Measurements from ENCODE around the gene FBXO47.

Gene FBXO47

GRCh38 chr17:38919316-38920078 is 47.7 kb downstream of the FBXO47 start:
- TF ChIP-seq, protein P1, sequence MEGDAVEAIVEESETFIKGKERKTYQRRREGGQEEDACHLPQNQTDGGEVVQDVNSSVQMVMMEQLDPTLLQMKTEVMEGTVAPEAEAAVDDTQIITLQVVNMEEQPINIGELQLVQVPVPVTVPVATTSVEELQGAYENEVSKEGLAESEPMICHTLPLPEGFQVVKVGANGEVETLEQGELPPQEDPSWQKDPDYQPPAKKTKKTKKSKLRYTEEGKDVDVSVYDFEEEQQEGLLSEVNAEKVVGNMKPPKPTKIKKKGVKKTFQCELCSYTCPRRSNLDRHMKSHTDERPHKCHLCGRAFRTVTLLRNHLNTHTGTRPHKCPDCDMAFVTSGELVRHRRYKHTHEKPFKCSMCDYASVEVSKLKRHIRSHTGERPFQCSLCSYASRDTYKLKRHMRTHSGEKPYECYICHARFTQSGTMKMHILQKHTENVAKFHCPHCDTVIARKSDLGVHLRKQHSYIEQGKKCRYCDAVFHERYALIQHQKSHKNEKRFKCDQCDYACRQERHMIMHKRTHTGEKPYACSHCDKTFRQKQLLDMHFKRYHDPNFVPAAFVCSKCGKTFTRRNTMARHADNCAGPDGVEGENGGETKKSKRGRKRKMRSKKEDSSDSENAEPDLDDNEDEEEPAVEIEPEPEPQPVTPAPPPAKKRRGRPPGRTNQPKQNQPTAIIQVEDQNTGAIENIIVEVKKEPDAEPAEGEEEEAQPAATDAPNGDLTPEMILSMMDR (IDR thresholded peaks at IDR 0.05; ENCODE audit: extremely low read depth, missing control alignments): no peak
- DNase-seq (ENCODE audit: low spot score): no peak

- TF ChIP-seq, protein P1 (IDR thresholded peaks at IDR 0.05; ENCODE audit: extremely low read depth, missing control alignments): no peak
- DNase-seq (ENCODE audit: low spot score): no peak
These were observed 48.3 kb downstream of the FBXO47 start for GRCh38 chr17:38918916-38919315.

DNA sequence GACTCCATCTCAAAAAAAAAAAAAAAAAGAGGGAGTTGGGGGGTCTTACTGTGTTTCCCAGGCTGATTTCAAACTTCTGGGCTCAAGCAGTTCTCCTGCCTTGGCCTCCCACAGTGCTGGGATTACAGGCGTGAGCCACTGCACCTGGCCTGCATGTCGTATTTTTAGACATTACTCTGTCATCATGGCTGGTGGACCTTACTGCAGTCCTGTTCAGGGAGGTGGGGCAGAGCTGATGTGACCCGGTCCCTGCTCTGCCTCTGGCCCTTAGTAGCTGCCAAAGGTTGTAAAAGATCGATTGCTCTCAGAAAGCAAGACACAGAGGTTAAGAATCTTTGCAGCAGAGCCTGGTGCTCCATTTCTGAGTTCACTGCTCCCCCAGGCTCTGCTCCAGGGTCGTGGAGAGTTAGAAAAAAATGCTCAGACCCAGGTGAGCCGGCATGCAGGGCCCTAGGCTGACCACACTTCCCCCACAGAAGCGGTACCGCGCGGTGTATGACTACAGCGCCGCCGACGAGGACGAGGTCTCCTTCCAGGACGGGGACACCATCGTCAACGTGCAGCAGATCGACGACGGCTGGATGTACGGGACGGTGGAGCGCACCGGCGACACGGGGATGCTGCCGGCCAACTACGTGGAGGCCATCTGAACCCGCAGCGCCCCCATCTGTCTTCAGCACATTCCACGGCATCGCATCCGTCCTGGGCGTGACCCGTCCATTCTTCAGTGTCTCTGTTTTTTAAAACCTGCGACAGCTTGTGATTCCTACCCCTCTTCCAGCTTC is 48.9 kb downstream of the FBXO47 start:
- TF ChIP-seq, protein P1 (IDR thresholded peaks at IDR 0.05; ENCODE audit: extremely low read depth, missing control alignments): no peak
- DNase-seq (ENCODE audit: low spot score): no peak

GRCh38 chr17:38917259-38917658 is 49.9 kb downstream of the FBXO47 start:
- TF ChIP-seq, protein P1 (IDR thresholded peaks at IDR 0.05; ENCODE audit: extremely low read depth, missing control alignments): no peak
- no peak for DNase-seq (ENCODE audit: low spot score)

DNA sequence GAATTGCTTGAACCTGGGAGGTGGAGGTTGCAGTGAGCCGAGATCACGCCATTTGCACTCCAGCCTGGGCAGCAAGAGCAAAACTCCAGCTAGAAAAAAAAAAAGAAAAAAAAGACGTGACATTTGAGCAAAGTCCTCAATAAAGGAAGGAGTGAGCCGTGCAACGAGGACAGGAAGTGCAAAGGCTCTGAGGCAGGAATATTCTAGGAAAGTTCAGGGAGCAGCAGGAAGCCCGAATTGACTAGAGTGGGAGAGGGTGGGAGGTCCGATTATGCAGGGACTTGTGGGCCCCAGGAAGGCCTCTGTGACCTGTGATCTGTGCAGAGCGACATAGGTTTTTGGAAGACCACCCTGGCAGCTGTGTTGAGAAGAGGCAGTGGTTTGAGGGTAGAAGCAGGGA is 50.4 kb downstream of the FBXO47 start:
- TF ChIP-seq, protein P1 (IDR thresholded peaks at IDR 0.05; ENCODE audit: extremely low read depth, missing control alignments): no peak
- DNase-seq (ENCODE audit: low spot score): no peak

- no peak for DNase-seq (ENCODE audit: low spot score)
- TF ChIP-seq, protein P1 (IDR thresholded peaks at IDR 0.05; ENCODE audit: extremely low read depth, missing control alignments): no peak
These were observed 51.6 kb downstream of the FBXO47 start for GRCh38 chr17:38915639-38915995.
